HPDE6-E6E7 (cell line): Measurements from ENCODE around the gene CTRB2.

ENCODE experiments used
- DNase-seq: peaks from one replicate; pipeline ENCODE4 v3.0.0; 2011; ENCODE audit warnings: missing footprints; ENCODE audit errors: extremely low spot score

The CTRB2 gene

DNA sequence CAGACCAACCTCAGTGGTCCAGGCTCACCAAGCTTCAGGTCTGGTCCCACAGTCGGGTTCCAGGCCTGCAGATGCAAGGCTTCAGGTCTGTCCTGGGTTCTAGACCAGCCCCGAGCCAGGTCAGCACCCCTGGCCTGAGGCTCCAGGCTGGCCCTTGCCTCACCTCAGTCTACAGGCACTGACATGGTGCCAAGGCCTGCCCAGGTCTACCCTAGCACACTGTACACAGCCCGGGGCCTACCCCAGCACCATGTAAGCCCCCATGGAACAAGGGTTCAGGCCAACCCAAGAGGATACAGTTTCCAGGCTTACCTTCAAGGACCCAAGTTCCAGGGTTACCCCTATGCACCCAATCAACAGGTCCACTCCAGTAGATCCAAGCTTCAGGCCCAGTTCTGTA, 31.9 kb downstream of the CTRB2 start:
- no peak for DNase-seq

DNA sequence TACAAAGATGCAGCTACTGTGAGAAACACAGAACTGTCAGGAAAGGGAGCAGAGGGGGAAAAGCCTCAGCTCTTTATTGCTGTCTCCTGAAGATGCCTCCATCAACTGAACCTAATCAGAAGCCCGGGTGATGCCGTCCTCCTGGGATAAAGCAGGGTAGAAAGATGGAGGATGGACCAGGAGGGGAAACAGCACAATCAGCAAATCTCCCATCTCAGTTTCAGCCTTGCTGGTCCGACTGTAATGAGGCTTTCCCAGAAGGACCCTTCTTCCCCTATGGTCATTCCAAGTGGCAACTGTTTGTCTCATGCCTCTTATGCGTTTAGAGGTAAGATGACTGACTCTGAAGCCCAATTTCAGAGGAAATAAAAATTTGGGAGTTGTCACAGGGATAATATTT, 34.4 kb downstream of the CTRB2 start:
- DNase-seq, result no peak

DNA sequence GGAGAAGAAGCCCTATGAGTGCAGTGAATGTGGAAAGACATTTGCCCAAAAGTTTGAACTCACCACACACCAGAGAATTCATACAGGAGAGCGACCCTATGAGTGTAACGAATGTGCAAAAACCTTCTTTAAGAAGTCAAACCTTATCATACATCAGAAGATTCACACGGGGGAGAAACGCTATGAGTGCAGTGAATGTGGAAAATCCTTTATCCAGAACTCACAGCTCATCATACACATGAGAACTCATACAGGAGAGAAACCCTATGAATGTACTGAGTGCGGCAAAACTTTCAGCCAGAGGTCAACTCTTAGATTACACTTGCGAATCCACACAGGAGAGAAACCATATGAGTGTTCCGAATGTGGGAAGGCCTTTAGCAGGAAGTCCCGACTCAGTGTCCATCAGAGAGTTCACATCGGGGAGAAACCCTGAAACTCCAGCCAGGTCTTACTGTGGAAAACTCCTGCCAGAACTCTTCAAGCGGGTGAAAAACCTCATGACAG, 37.0 kb downstream of the CTRB2 start:
- DNase-seq, result no peak

DNA sequence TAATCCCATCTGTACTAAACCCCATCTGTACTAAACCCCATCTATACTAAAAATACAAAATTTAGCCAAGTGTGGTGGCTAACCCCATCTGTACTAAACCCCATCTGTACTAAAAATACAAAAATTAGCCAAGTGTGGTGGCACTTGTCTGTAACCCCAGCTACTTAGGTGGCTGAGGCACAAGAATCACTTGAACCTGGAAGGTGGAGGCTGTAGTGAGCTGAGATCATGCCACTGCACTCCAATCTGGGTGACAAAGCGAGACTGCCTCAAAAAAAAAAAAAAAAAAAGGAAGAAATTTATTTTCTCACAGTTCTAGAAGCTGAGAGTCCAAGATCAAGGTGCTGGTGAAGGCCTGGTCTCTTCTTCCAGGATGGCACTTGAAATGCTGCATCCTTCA, 46.6 kb downstream of the CTRB2 start:
- no peak for DNase-seq
